Naive thymus-derived CD4-positive, alpha-beta T cell (primary cell): Measurements from ENCODE around the gene FEM1A. TPM values are rescaled to one million over a fixed set of nuclear protein-coding genes. Genes with fewer than 3 reads are reported as not detected.
"Not testable (repeated sequence)": the region's sequence is repeated elsewhere in the genome, so short reads cannot be mapped to it uniquely, and the experiment has no call there.

Experiments
- ATAC-seq: fragments of 150-1000 bp; cut with Tn5 transposase; 2 replicates; pipeline ENCODE4 v1.10.0; 2021; ENCODE audit warnings: mild to moderate bottlenecking, moderate library complexity
- CTCF ChIA-PET: fragments of 350-600 bp; sonication (Branson Sonifier 250); formaldehyde crosslinking; loops from one replicate; lab custom pipeline; 2021; ENCODE audit warnings: antibody characterized with exemption; lab: Charles Lee
- POLR2A ChIA-PET: fragments of 350-600 bp; sonication (Branson Sonifier 250); formaldehyde crosslinking; loops from one replicate; lab custom pipeline; 2021; ENCODE audit warnings: antibody characterized with exemption, inconsistent platforms; lab: Charles Lee
- DNase-seq, 9 donors: peaks; one replicate each; pipeline versions ENCODE4 v3.0.0 to v3.0.0-alpha.2; 2020 to 2022; ENCODE audit warnings: mixed read lengths in 1 of 9
- H3K27ac ChIP-seq: one replicate; pipeline ENCODE4 v1.7.0; 2013; ENCODE audit warnings: mild to moderate bottlenecking, low read depth, low read length, moderate library complexity
- H3K27me3 ChIP-seq, 2 donors: one replicate each; pipeline ENCODE4 v1.7.0; 2013; ENCODE audit warnings: low read length in 2 of 2, mild to moderate bottlenecking in 2 of 2, moderate library complexity in 2 of 2; ENCODE audit not compliant: control insufficient read depth in 2 of 2, insufficient read depth in 2 of 2
- H3K36me3 ChIP-seq, 3 experiments: 1 replicate in 2 of 3; 2 replicates in 1 of 3; pipeline ENCODE4 v1.7.0; 2013; ENCODE audit warnings: low read length in 3 of 3, mild to moderate bottlenecking in 3 of 3, moderate library complexity in 1 of 3; ENCODE audit not compliant: insufficient read depth in 3 of 3, control insufficient read depth in 2 of 3
- H3K4me1 ChIP-seq, 2 donors: one replicate each; pipeline ENCODE4 v1.7.0; 2013; ENCODE audit warnings: low read length in 2 of 2, mild to moderate bottlenecking in 2 of 2, moderate library complexity in 1 of 2; ENCODE audit not compliant: control insufficient read depth in 2 of 2, insufficient read depth in 2 of 2
- H3K4me3 ChIP-seq: 2 replicates; pipeline ENCODE4 v1.7.0; 2013; ENCODE audit warnings: mild to moderate bottlenecking, low read length
- H3K9me3 ChIP-seq, 3 experiments: 1 replicate in 2 of 3; 2 replicates in 1 of 3; pipeline ENCODE4 v1.7.0; 2013; ENCODE audit warnings: low read length in 3 of 3; ENCODE audit not compliant: control insufficient read depth in 2 of 3
- H3K27ac Mint-ChIP-seq, 9 donors: one replicate each; pipeline ENCODE4 v1.8.0; 2020 to 2022; ENCODE audit warnings: mixed read lengths in 9 of 9, mild to moderate bottlenecking in 8 of 9, moderate library complexity in 5 of 9, inconsistent platforms in 2 of 9
- H3K27me3 Mint-ChIP-seq, 5 donors: one replicate each; pipeline ENCODE4 v1.8.0; 2021 to 2022; ENCODE audit warnings: mixed read lengths in 5 of 5, mild to moderate bottlenecking in 1 of 5
- H3K36me3 Mint-ChIP-seq, 5 donors: one replicate each; pipeline ENCODE4 v1.8.0; 2020 to 2022; ENCODE audit warnings: mixed read lengths in 5 of 5, mild to moderate bottlenecking in 3 of 5, inconsistent platforms in 1 of 5
- H3K4me1 Mint-ChIP-seq, 7 donors: one replicate each; pipeline ENCODE4 v1.8.0; 2020 to 2022; ENCODE audit warnings: mixed read lengths in 7 of 7, mild to moderate bottlenecking in 3 of 7, inconsistent platforms in 1 of 7
- H3K4me3 Mint-ChIP-seq, 10 donors: one replicate each; pipeline ENCODE4 v1.8.0; 2020 to 2022; ENCODE audit warnings: mild to moderate bottlenecking in 10 of 10, mixed read lengths in 10 of 10, moderate library complexity in 6 of 10, inconsistent platforms in 2 of 10
- H3K9me3 Mint-ChIP-seq, 11 donors: one replicate each; pipeline ENCODE4 v1.8.0; 2020 to 2022; ENCODE audit warnings: mixed read lengths in 11 of 11, mild to moderate bottlenecking in 4 of 11, inconsistent platforms in 1 of 11, moderate library complexity in 1 of 11
- intact Hi-C, 2 donors: fragments of 100-400 bp; cut with micrococcal nuclease; formaldehyde crosslinking; loops; one replicate each; pipeline ENCODE4 v1.15.1; 2023
- polyA plus RNA-seq, 2 donors: library from polyadenylated mRNA; unstranded; fragments of 300-500 nt; fragmentation: Illumina TruSeq; gene quantifications; one replicate each; pipeline ENCODE4 v1.2.3, GENCODE V29; 2021
- total RNA-seq, 6 experiments: library from RNA in 5 of 6; stranded (reverse) in 5 of 6; gene quantifications; 1 replicate in 5 of 6; 2 replicates in 1 of 6; pipeline ENCODE4 v1.2.3 and lab custom pipeline; 2021 to 2026

The FEM1A gene
- total and polyA plus RNA-seq, 7 experiments from 2014 or later: 2.4 to 17.2 (median 14.1) TPM

GRCh38 chr19:4805140-4805539, 13.6 kb downstream of the FEM1A start:
- intact Hi-C loops, H3K4me3 Mint-ChIP-seq, H3K9me3 ChIP-seq, H3K27me3 Mint-ChIP-seq, H3K9me3 Mint-ChIP-seq, H3K4me1 ChIP-seq, H3K4me3 ChIP-seq, H3K36me3 ChIP-seq, POLR2A ChIA-PET, ATAC-seq, DNase-seq, H3K36me3 Mint-ChIP-seq, H3K27ac ChIP-seq, H3K4me1 Mint-ChIP-seq, H3K27me3 ChIP-seq, H3K27ac Mint-ChIP-seq: not testable (repeated sequence)
- CTCF ChIA-PET: interaction anchor here (0.7 to 1.7 kb wide), 4 partner anchors 14 to 108 kb away, joined by 3 to 8 read pairs (median 4); partner anchors contain the start of gene FEM1A

GRCh38 chr19:4806384-4806783, 14.8 kb downstream of the FEM1A start:
- Mint-ChIP-seq H3K36me3 (no peaks in the 10 kb centered on the region), H3K4me1 (peaks cover 0 to 11% (median 3%) of the 10 kb centered on the region in 7 donors), H3K9me3 (peaks cover 0 to 1% (median 0%) of the 10 kb centered on the region in 11 donors), H3K27me3 (no peaks in the 10 kb centered on the region), H3K27ac (peak overlapping the region in 1 of 9 donors; percentile 41), H3K4me3 (no peak overlapping the region)
- CTCF ChIA-PET: interaction anchor here (0.7 to 1.1 kb wide), 3 partner anchors 9 to 45 kb away, joined by 3 to 4 read pairs (median 3); partner anchors contain the start of gene FEM1A
- no peaks in the 10 kb centered on the region for H3K36me3 ChIP-seq
- DNase-seq (no peak), ATAC-seq (no peak)
- POLR2A ChIA-PET: interaction anchor here (1.6 kb wide), 1 partner anchor 60 kb away, joined by 4 read pairs; no protein-coding TSS in a partner anchor
- intact Hi-C loops: no loop called here
- no peaks in the 10 kb centered on the region for H3K4me1 ChIP-seq
- H3K9me3 ChIP-seq: no peaks in the 10 kb centered on the region
- no peak overlapping the region for H3K27ac ChIP-seq
- no peaks in the 10 kb centered on the region for H3K27me3 ChIP-seq
- H3K4me3 ChIP-seq: no peak overlapping the region

- no peaks in the 10 kb centered on the region for H3K4me1 ChIP-seq
- H3K27ac ChIP-seq: no peak overlapping the region
- Mint-ChIP-seq H3K27ac (no peak overlapping the region), H3K4me3 (no peak overlapping the region), H3K27me3 (no peaks in the 10 kb centered on the region), H3K4me1 (peaks cover 0 to 19% (median 7%) of the 10 kb centered on the region in 7 donors), H3K36me3 (no peaks in the 10 kb centered on the region), H3K9me3 (peaks cover 0 to 1% (median 0%) of the 10 kb centered on the region in 11 donors)
- no peaks in the 10 kb centered on the region for H3K27me3 ChIP-seq
- intact Hi-C loops: no loop called here
- POLR2A ChIA-PET: interaction anchor here (1.6 kb wide), 1 partner anchor 59 kb away, joined by 4 read pairs; no protein-coding TSS in a partner anchor
- H3K4me3 ChIP-seq: no peak overlapping the region
- ATAC-seq (peak; percentile 43), DNase-seq (no peak)
- CTCF ChIA-PET: interaction anchor here (0.7 to 1.1 kb wide), 2 partner anchors 10 to 216 kb away, joined by 3 read pairs; no protein-coding TSS in a partner anchor
- no peaks in the 10 kb centered on the region for H3K9me3 ChIP-seq
- no peaks in the 10 kb centered on the region for H3K36me3 ChIP-seq
Measured at GRCh38 chr19:4807188-4807587, 15.7 kb downstream of the FEM1A start.

GRCh38 chr19:4811328-4812131, 20.0 kb downstream of the FEM1A start:
- Mint-ChIP-seq H3K4me1 (peaks cover 11 to 34% (median 18%) of the 10 kb centered on the region in 7 donors), H3K27me3 (no peaks in the 10 kb centered on the region), H3K9me3 (no peaks in the 10 kb centered on the region), H3K36me3 (peaks cover 0 to 7% (median 0%) of the 10 kb centered on the region in 5 donors), H3K27ac (peak overlapping the region in 2 of 9 donors; percentile 51 to 72), H3K4me3 (peak overlapping the region in 1 of 10 donors; percentile 45)
- Histone ChIP-seq H3K27ac (no peak overlapping the region), H3K9me3 (no peaks in the 10 kb centered on the region), H3K4me3 (no peak overlapping the region), H3K4me1 (peaks cover 4 to 14% of the 10 kb centered on the region in 2 donors), H3K36me3 (peaks cover 0 to 2% (median 0%) of the 10 kb centered on the region in 3 experiments), H3K27me3 (no peaks in the 10 kb centered on the region)
- CTCF ChIA-PET: interaction anchor here (0.7 to 3.5 kb wide), 5 partner anchors 40 to 395 kb away, joined by 3 to 109 read pairs (median 12); no protein-coding TSS in a partner anchor
- intact Hi-C loops: loop anchor here (1.0 to 2.0 kb wide), 4 partner anchors 18 to 220 kb away; no protein-coding TSS in a partner anchor
- peak; percentile 61 to 93 (median 78) for DNase-seq
- ATAC-seq: peak; percentile 75
- POLR2A ChIA-PET: no interaction called here

GRCh38 chr19:4814625-4815425, 23.3 kb downstream of the FEM1A start:
- peaks cover 0 to 24% (median 0%) of the 10 kb centered on the region in 3 experiments for H3K36me3 ChIP-seq
- ChIA-PET CTCF (interaction anchor here (0.6 kb wide), 1 partner anchor 222 kb away, joined by 3 read pairs; no protein-coding TSS in a partner anchor), POLR2A (no interaction called here)
- no peaks in the 10 kb centered on the region for H3K9me3 Mint-ChIP-seq
- H3K36me3 Mint-ChIP-seq: peaks cover 0 to 13% (median 0%) of the 10 kb centered on the region in 5 donors
- H3K4me3 ChIP-seq: peak overlapping the region; percentile 40
- H3K27me3 ChIP-seq: no peaks in the 10 kb centered on the region
- H3K4me3 Mint-ChIP-seq: peak overlapping the region in 8 of 10 donors; percentile 14 to 88 (median 81)
- no peaks in the 10 kb centered on the region for H3K27me3 Mint-ChIP-seq
- DNase-seq: no peak
- H3K4me1 Mint-ChIP-seq: peaks cover 11 to 30% (median 18%) of the 10 kb centered on the region in 7 donors
- no peak for ATAC-seq
- no peak overlapping the region for H3K27ac ChIP-seq
- peaks cover 4 to 14% of the 10 kb centered on the region in 2 donors for H3K4me1 ChIP-seq
- intact Hi-C loops: loop anchor here (1.0 to 2.0 kb wide), 4 partner anchors 16 to 154 kb away; partner anchors contain the start of genes FEM1A (in 2 of the 2), TICAM1 (in 2 of the 2) and KDM4B (in 1 of the 2)
- peak overlapping the region in 7 of 9 donors; percentile 26 to 91 (median 87) for H3K27ac Mint-ChIP-seq
- no peaks in the 10 kb centered on the region for H3K9me3 ChIP-seq
